Activated T-cell treated with anti-CD3 and anti-CD28 coated beads, Interleukin-2, amount 50 U/mL, for 48 hours (primary cell): ENCODE measurements around the gene USP19.

Experiments
- DNase-seq, 2 experiments: peaks; one replicate each; pipeline ENCODE4 v3.0.0-alpha.2; 2020

USP19 gene, protein sequence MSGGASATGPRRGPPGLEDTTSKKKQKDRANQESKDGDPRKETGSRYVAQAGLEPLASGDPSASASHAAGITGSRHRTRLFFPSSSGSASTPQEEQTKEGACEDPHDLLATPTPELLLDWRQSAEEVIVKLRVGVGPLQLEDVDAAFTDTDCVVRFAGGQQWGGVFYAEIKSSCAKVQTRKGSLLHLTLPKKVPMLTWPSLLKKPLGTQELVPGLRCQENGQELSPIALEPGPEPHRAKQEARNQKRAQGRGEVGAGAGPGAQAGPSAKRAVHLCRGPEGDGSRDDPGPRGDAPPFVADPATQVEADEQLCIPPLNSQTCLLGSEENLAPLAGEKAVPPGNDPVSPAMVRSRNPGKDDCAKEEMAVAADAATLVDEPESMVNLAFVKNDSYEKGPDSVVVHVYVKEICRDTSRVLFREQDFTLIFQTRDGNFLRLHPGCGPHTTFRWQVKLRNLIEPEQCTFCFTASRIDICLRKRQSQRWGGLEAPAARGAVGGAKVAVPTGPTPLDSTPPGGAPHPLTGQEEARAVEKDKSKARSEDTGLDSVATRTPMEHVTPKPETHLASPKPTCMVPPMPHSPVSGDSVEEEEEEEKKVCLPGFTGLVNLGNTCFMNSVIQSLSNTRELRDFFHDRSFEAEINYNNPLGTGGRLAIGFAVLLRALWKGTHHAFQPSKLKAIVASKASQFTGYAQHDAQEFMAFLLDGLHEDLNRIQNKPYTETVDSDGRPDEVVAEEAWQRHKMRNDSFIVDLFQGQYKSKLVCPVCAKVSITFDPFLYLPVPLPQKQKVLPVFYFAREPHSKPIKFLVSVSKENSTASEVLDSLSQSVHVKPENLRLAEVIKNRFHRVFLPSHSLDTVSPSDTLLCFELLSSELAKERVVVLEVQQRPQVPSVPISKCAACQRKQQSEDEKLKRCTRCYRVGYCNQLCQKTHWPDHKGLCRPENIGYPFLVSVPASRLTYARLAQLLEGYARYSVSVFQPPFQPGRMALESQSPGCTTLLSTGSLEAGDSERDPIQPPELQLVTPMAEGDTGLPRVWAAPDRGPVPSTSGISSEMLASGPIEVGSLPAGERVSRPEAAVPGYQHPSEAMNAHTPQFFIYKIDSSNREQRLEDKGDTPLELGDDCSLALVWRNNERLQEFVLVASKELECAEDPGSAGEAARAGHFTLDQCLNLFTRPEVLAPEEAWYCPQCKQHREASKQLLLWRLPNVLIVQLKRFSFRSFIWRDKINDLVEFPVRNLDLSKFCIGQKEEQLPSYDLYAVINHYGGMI (N-terminal part only)

DNA sequence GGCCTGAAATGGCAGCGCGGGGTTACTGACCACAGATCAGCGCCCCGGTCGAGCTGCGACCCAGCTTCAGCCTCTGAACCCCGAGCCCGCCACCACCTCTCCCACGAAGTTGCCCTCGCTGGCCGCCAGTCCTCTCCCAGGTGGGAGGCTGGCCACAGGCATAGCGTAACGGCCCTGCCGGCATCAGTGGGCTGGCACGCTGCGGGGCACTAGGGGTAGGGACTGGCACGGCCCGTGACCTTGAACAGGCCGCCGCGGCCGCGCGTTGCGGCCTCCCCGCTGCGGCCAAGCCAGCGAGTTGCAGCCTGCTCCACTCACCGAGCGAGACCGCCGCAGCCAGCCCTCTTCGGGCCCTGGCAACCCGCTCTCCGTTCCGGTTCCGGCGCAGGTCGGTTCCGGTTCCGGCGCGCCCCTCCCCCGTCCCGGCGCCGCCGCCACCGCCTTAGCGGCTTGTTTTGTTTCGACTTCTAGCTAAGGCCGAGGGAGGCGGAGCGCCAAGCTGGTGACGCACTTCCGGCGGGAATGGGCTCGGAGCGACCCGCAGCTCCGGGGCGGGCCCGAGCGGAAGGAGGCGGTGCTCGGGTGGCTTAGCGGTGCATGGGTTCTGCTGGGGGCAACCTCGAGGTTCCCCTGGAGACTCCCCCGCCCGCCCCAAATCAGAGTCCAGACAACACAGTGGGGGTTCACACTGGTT, at the start of gene USP19:
Gene USP19 (minus strand): TSS at position 386 of the 694 bp plus-strand sequence. CDS start 1,678 bp downstream, outside the sequence.
- peak; percentile 96 for DNase-seq

DNA sequence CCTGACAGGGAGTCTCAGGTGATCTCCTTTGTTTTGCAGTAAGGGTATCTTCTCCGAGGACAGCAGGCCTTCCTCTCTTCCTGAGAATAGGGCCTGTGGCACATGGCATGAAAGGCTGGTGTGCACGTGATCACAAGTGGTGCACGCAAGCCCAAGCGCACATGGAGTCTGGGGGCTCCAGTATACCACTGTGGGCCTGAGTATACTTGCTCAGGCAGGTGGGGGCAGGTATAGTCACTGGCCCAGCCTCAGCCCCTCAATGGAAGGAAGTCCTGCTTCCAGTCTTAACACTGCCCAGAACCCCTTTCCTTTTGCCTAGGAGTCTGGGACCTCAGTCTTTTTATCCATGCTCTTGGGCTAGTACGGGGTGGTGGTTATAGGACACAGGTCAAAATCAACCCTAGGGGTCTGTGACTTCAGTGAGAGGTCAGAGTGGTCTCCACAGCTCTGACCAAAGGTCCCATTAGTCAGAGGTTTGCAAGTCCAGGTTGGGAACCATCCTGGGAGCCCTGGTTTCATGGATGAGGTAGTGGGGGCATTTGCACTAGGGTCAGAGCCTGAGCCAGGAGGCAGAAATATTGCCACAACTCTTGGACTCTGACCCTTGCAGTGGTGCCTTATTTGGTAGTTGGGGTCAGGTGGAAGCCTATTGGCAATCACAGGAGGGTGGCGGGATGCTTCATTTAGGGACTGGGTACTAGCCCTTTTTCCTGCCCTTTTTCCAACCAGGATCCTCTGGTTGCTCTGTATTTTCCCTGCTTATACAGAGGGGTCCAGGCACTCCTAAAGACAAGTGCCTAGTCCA, 46.3 kb upstream of the USP19 start:
- DNase-seq, result no peak

DNA sequence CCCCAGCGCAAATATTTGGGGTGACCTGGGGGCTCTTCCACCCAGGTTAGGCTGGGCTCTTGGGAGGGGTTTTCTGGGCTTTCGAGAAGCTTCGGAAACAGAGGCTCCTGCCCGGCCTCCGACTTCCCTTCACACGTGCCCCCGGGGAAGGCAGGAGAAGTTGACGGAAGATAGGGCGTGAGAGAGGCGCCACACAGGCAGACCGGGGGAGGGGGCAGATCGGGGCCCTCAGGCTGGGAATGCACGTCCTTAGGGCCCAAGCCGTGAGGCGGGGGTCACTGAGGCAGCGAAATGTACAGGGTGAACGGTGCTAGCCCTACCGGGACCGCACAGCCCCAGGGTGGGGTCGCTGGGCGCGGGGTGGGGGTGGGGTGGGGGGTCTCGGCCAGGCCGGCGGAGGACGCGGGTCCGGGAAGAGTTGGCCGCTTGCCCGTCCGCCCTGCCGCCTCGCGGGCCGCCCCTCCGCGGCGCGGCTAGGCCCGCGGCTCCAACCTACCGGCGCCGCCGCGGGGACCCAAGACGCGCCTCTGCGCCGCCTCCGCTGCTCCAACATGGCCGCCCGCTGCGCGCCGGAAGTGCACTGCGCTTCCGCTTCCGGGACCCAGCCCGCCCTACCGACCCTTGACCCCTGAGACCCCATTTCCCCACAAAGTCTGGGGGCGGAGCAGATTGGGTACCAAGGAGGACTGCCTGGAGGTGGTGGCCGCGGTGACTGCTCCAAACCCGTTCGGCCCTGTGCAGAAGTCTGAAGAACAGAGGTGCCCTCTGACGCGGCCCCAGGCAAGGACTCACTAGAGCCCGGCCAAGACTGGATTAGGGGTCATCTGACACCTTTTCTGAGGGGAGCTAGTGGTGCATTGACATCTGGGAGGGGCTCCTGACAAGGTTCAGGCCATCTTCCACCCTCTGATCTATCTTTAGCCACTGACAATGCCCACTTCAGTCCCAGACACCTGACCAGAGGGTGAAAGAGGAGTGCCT, 45.4 kb upstream of the USP19 start, which contains the start of gene CCDC71:
Gene CCDC71 (minus strand): TSS at position 561 of the 981 bp plus-strand sequence. CDS start 2,123 bp downstream, outside the sequence.
- DNase-seq, result peak; percentile 83 to 88

DNA sequence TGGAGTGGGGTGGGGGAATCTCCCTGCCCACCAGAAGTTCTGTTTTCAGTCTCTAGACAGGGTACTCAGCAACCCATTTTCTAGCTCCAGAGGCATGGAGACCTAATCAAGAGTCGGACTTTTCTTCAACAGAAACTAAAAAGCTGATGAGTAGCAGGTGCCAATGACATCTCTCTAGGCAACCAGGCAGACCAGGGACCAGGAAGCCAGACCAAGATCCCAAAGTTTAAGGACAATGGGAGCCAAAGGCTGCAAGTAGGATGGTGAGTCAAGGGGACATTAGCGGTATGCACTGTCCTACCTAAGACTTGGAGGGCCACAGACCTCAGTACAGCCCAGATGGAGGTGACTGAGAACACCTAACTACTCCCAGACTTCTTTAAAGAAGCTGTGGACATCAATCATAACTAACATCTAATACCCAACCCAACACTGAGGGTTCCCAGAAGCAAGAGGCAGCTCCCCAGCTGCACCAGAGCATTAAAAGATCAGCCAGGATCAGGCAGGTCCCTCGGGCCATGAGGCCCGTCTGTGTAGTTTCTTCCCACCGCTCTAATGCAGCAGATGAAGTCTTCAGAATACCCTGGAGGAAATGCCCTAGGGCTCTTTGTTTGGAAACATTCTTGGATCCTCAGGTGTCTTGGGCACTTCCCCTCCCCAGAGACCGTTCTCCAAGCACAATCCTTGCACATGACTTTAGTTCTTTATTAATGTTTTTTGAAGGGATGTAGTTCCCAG, 44.5 kb upstream of the USP19 start:
- no peak for DNase-seq

DNA sequence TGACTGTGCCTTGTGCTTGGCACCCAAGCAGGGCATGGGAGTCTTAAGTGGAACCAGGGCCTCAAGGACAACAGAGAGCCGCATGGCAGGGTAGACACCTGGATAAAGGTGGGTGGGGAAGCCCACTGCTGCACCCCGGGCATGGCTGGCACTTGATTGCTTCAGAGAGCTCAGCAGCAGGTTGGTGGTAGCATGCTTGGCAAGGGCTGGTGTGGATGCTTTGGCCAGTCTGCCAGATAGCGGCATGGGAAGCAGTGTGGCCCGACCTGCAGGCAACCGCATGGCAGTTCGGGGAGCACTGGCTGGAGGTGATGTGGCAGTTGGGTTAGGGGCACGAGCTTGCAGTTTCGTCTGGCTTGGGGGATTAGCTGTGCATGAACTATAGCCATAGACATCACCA, 43.0 kb upstream of the USP19 start:
- no peak for DNase-seq

DNA sequence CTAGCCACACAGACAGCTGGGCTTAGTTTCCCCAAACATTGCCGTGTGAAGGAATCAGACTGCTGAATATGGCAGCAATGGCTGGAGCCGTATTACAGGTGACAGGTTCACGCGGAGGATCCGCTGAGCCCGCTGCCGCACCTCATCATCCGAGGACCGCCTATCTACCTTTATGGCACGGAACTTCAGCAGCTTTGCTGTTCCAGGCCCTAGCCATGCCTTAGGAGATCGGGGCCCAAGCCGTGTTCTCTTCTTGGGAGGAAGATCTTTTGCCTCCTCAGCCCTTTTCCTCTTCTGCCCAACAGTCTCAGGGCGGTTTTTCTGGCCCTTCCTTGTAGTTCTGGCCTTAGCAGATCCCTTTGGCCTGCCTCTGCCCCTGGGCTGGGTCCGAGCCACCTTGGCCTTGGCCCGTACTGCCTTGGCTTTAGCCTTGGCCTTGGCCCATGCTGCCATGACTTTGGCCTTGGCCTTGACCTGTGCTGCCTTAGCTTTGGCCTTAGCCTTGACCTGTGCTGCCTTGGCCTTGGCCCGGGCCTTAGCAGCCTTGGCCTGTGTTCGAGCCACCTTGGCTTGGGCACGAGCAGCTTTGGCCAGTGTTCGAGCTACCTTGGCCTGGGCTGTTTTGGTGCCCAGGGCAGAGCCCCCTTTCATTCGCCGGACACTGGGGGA, 42.3 kb upstream of the USP19 start:
- no peak for DNase-seq

DNA sequence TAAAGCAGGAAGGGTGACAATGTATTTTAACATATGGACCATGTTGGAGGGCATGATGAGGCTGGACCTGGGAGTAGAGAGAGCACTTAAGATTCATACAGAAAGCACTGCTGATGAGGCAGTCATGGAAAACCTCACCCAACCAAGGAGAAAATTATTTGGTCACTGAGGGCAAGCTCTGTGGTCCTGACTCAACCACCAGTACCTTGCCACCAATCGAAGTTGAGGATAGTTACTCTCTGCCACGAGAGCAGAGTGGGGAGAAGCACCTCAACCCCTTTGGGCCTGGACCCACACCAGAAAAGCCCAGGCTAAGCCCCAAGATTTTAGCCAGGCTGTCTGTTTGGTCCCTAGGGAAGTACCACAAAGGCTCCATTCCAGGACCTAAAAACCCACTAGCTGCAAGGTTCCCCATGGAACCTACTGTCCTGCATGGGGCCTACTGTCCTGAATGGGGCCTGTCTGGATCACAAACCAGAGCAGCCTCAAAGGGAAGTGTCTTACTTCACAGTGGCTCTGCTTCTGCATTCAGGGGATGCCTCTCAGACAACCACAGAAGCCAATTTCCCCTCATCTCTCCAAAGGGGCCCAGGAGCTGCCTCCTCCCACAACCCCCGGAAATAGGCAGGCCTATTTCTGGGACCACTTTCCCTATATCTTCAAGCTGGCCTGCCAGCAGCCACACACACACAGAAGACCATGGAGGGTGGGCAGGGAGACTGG, 41.3 kb upstream of the USP19 start:
- peak; percentile 47 to 48 for DNase-seq

DNA sequence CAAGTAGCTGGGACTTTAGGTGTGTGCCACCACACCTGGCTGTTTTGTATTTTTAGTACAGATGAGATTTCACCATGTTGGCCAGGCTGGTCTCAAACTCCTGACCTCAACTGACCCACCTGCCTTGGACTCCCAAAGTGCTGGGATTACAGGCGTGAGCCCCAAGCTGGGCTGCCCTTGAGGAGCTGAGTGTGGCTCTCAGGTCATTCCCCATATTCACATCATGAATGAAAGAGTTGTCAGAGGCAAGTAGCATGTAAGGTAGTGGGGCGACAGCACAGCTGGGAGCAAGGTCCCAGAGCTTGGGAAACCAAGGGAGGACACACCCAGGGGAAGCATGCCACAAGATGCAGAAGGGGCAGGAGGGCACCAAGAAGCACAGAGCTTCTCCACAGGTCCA, 40.6 kb upstream of the USP19 start:
- no peak for DNase-seq

DNA sequence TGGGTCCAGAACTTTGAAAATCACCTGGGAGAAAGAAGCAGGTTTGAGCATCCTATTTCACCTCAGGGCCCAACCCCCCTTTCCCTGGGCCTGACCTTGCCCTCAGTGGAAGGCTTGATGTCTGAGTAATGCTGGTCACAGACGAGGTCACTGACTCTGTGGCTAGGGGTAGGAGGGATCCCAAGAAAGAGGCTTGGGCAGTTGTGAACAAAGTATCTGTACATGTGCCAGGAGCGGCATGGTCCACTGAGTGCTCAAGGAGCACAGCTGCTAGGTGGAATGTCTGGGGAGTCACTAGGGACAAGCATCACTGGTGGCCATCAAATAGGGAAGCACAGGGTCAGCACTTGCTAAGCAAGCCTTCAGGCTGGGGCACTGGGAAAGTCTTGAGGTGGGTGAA, 38.2 kb upstream of the USP19 start:
- no peak for DNase-seq

DNA sequence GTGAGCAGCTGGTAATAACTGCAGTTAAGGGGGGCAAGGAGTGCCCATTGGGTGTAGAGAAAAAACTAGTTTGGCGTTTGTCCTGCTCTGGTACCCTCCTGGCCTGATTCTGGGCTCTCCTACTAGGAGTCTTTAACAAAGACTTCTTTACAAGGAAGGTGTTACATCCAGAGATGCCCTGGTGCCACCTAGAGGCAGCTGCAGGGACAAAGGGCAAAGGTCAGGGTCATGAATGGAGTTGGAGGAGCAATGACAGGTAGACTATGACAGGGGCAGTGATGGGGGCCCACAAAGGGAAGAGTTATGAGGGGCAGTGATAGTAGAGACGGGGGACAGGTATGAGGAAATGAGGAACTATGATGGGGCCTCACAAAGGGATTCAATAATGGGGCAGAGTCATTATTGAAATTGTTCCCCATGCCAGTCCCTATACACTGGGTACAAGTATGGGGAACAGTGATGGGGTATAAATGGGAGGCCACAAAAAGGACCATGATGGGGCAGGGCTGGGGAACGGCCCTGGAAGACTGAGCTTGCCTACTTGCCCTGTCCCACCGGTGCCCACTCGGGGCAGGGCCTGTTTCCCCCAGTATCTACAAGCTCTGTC, 37.6 kb upstream of the USP19 start:
- peak; percentile 69 to 77 for DNase-seq

DNA sequence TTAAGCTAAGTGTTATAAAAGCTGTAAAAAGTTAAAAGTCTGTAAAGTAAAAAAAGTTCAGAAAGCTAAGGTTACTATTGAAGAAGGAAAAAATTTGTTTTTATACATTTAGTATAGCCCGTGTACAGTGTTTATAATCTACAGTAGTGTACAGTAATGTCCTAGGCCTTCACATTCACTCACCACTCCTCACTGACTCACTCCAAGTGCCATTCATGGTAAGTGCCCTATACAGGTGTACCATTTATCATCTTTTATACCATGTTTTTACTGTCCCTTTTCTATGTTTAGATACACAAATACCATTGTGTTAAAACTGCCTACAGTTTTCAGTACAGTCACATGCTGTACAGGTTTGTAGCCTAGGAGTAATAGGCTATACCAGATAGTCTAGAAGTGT, 36.7 kb upstream of the USP19 start:
- DNase-seq, result no peak

DNA sequence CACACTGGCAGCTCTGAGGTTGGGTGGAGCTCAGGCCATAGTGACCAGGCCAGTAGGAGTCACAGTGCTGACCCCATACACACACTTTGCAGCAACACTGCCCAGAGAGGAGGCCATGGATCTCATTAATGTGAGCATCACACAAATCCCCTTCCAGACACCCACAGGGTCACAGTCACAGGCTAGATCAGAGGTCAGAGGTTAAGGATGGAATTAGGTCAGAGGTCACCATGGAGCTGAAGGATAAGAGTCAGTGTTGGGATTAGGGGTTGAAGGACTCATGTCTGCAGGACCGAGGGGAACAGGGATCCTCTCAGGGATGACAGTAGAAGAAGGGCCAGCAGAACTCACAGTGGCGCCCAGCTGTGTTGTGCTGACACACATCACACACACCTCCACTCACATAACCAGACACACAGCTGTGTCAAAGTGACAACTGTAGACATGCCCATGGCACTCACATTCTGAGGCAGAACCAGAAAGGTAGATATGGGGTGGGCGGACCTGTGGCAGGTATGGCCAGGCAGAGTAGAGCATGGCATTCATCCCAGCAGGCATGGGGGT, 32.8 kb upstream of the USP19 start:
- DNase-seq, result no peak

DNA sequence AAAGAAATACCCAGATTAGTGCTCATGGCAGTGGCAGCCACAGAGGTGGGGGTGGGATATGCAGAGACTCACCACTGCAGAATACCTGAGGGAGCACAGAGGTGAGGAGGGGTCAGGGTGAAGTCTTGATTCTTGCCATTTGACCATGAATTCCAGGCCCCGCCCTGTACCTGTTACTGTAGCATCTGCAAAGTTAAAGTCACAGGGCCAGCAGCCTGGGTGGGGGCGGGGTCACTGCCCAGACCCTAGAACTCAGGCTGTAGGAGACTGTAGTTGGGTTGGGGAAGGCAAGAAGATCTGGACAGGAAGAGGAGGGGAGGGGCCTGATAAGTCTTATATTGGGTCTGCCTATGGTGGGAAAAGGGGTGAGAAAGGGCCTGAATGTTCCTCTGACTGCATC, 31.0 kb upstream of the USP19 start:
- no peak for DNase-seq

DNA sequence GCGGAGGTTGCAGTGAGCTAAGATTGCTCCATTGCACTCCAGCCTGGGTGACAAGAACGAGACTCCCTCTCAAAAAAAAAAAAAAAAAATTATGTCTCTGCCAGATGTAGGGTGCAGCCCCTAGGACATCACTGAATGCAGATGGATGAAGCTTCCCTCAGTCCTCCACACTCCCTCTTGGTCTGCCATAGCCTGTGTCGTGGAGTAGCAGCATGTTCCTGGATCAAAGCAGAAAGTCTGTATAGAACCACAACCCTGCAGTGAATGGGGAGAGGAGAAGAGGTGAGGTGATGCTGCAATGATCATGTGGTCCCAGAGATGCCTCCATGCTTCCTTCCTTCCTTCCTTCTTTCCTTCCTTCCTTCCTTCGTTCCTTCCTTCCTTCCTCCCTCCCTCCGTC, 27.5 kb upstream of the USP19 start:
- no peak for DNase-seq

DNA sequence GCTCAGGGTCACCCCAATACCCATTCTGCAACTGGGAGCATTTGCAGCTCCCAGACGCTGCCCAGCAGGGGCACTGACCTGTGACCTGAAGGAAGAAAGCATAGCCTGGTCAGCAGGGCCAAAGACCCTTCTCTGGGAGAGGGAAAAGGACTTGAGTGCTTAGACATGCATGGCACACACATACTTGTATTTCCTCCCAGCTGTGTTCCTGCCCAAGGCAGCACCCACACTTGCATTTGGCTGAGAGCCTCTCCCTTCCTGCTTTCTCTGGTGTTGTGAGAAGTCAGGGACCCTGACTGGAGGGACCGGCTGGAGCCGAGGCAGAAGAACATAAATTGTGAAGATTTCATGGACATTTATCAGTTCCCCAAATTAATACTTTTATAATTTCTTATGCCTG, 19.5 kb upstream of the USP19 start:
- no peak for DNase-seq

DNA sequence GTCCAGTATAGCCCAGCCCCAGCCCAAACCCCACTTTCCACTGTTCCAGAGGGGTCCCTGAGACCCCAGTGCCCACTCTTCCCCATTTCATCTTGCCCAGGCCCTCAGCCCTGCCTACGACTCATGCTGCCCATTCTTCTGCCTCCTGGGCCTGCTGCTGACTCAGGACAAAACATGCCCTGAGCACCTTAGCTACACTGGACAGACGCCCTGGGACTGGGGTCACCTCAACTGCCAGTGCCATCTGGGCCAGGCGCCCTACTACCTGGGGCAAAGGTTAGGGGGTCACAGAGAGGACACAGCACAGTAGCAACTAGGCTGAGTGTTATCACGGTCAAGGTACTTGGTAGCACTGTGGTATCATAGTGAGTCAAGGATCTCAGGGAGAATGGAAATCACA, 14.9 kb upstream of the USP19 start:
- DNase-seq, result no peak
